ENCODE data around the gene NEK1. TPM values are rescaled to one million over a fixed set of nuclear protein-coding genes. Genes with fewer than 3 reads are reported as not detected.

Gene NEK1
- total RNA-seq, 1 experiment from 2014 or later: 18.6 TPM

DNA sequence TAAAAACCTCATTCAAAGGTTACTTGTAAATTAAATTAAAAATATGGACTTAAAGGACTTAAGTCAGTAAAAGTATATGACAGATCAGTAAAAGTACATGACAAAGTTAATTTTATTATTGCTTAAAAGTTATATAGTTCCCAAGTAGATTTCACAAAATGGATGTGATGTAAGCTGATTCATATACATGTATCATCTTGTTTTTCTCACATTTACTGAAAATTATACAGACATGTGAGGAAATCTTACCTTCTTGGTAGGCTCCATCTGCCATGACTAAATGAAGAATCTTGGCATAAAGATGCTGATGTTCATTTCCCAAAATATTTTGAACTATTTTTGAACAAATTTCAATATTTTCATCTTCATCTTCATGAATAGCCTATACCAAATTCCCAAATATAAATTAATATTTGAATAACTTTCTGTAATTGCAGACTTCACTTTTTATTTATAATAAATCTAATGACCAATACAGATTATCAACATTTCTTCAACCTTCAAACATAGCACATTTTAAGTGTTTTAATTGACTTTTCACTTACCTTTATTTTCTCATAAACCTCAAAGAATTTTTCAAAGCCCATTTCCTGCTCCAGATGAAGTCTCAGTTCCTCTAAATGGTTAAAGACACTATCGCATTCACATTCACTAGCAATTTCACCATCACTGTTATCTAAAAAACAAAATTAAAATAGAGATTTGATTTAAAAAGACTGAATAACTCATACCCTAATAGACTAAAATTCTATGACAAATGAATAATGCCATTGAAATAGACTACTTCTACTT, 212.2 kb downstream of the NEK1 start:
- Histone ChIP-seq H4K20me1 (ENCODE audit: insufficient read depth) (no peaks in the 10 kb centered on the region), H3K4me1 (replicated peaks; ENCODE audit: insufficient read depth) (no peaks in the 10 kb centered on the region), H3K4me3 (no peak overlapping the region), H3K27ac (no peak overlapping the region), H3K27me3 (ENCODE audit: insufficient read depth, low read depth) (no peaks in the 10 kb centered on the region), H3K79me2 (ENCODE audit: low read depth) (no peaks in the 10 kb centered on the region), H3K9me3 (ENCODE audit: insufficient read depth, low read depth) (no peaks in the 10 kb centered on the region), H2AFZ (no peak overlapping the region), H3K9me2 (ENCODE audit: insufficient read depth) (no peaks in the 10 kb centered on the region), H3F3A (ENCODE audit: insufficient read depth, low read depth) (no peaks in the 10 kb centered on the region; the same call in 1 of the 2 replicates), H3K4me2 (no peak overlapping the region), H3K36me3 (ENCODE audit: low read depth) (no peaks in the 10 kb centered on the region)
- no TSS peak for BruUV-seq (replicated peaks)
- intact Hi-C loops (cut with micrococcal nuclease; ENCODE audit: unreplicated experiment): no loop called here
- ChIA-PET POLR2A (ENCODE audit: unreplicated experiment) (no interaction called here), CTCF (no interaction called here)
- TF ChIP-seq, protein P1, sequence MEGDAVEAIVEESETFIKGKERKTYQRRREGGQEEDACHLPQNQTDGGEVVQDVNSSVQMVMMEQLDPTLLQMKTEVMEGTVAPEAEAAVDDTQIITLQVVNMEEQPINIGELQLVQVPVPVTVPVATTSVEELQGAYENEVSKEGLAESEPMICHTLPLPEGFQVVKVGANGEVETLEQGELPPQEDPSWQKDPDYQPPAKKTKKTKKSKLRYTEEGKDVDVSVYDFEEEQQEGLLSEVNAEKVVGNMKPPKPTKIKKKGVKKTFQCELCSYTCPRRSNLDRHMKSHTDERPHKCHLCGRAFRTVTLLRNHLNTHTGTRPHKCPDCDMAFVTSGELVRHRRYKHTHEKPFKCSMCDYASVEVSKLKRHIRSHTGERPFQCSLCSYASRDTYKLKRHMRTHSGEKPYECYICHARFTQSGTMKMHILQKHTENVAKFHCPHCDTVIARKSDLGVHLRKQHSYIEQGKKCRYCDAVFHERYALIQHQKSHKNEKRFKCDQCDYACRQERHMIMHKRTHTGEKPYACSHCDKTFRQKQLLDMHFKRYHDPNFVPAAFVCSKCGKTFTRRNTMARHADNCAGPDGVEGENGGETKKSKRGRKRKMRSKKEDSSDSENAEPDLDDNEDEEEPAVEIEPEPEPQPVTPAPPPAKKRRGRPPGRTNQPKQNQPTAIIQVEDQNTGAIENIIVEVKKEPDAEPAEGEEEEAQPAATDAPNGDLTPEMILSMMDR (conservative IDR thresholded peaks at IDR 0.05): no peak
- no peak for TF ChIP-seq EZH2 (IDR thresholded peaks at IDR 0.05; ENCODE audit: low read depth)
- DNase-seq: no peak

DNA sequence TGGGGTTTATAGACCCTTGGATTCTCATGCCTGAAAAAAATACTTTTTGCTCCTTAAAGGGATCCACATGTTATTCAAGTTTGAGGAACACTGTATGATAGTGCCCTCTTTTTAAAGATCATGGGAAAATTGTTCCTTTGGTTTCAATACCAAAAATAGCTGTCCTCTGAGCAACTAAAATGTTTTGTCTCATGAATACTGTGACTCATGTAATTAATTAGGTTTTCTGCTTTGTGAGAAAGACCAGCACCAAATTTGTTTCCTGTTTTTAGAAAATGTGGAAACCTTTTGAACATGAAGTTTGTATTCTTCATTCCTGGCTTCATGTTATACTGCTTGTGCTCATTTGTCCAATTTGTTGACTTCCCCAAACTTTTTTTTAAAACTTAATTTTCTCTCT, 214.1 kb downstream of the NEK1 start:
- BruUV-seq (replicated peaks): no TSS peak
- Histone ChIP-seq H3K4me1 (replicated peaks; ENCODE audit: insufficient read depth) (no peaks in the 10 kb centered on the region), H3F3A (ENCODE audit: insufficient read depth, low read depth) (no peaks in the 10 kb centered on the region; the same call in 1 of the 2 replicates), H3K4me2 (no peak overlapping the region), H3K36me3 (ENCODE audit: low read depth) (no peaks in the 10 kb centered on the region), H3K27ac (no peak overlapping the region), H3K27me3 (ENCODE audit: insufficient read depth, low read depth) (no peaks in the 10 kb centered on the region), H4K20me1 (ENCODE audit: insufficient read depth) (no peaks in the 10 kb centered on the region), H3K4me3 (no peak overlapping the region), H3K9me3 (ENCODE audit: insufficient read depth, low read depth) (no peaks in the 10 kb centered on the region), H3K79me2 (ENCODE audit: low read depth) (no peaks in the 10 kb centered on the region), H3K9me2 (ENCODE audit: insufficient read depth) (no peaks in the 10 kb centered on the region), H2AFZ (no peak overlapping the region)
- DNase-seq: peak in 1 of 2 experiments; percentile 54
- intact Hi-C loops (cut with micrococcal nuclease; ENCODE audit: unreplicated experiment): no loop called here
- TF ChIP-seq EZH2 (IDR thresholded peaks at IDR 0.05; ENCODE audit: low read depth): no peak
- TF ChIP-seq, protein P1 (conservative IDR thresholded peaks at IDR 0.05): no peak
- POLR2A ChIA-PET (ENCODE audit: unreplicated experiment): no interaction called here
- CTCF ChIA-PET: no interaction called here

DNA sequence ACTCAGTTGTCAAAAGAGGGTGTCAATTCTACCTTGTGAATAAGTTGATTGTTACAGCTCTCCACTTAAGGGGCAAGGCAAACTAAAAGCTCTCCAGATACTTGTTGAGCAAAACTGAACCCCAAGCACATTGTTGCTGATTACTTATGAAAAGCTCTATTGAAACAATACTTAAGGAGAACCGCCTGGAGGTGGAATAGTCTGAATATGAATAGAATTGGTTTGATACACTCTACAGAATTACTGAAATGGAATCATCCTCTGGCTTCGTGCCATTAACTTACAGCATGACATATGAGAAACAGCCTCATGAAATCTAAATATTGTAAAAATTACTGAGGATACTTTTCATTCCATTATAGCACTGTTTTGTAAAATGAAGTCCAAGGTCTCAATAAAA, 214.6 kb downstream of the NEK1 start:
- ChIA-PET CTCF (no interaction called here), POLR2A (ENCODE audit: unreplicated experiment) (no interaction called here)
- Histone ChIP-seq H3K9me3 (ENCODE audit: insufficient read depth, low read depth) (no peaks in the 10 kb centered on the region), H3K4me3 (no peak overlapping the region), H3K27me3 (ENCODE audit: insufficient read depth, low read depth) (no peaks in the 10 kb centered on the region), H3K79me2 (ENCODE audit: low read depth) (no peaks in the 10 kb centered on the region), H3K9me2 (ENCODE audit: insufficient read depth) (no peaks in the 10 kb centered on the region), H4K20me1 (ENCODE audit: insufficient read depth) (no peaks in the 10 kb centered on the region), H2AFZ (no peak overlapping the region), H3K27ac (no peak overlapping the region), H3K36me3 (ENCODE audit: low read depth) (no peaks in the 10 kb centered on the region), H3K4me1 (replicated peaks; ENCODE audit: insufficient read depth) (no peaks in the 10 kb centered on the region), H3F3A (ENCODE audit: insufficient read depth, low read depth) (no peaks in the 10 kb centered on the region; the same call in 1 of the 2 replicates), H3K4me2 (no peak overlapping the region)
- TF ChIP-seq, protein P1 (conservative IDR thresholded peaks at IDR 0.05): no peak
- no peak for TF ChIP-seq EZH2 (IDR thresholded peaks at IDR 0.05; ENCODE audit: low read depth)
- no TSS peak for BruUV-seq (replicated peaks)
- DNase-seq: no peak
- intact Hi-C loops (cut with micrococcal nuclease; ENCODE audit: unreplicated experiment): no loop called here

Measured in PC-9 (cell line).